WTC11 (cell line): Measurements from ENCODE around the gene CELF4. TPM values are rescaled to one million over a fixed set of nuclear protein-coding genes. Genes with fewer than 3 reads are reported as not detected.

ENCODE experiments used
- ATAC-seq: fragments of 200-7000 bp; cut with Tn5 transposase; 2 replicates; pipeline ENCODE4 v1.10.0; 2021; ENCODE audit warnings: mild to moderate bottlenecking, moderate library complexity
- CTCF ChIA-PET: fragments of 300-600 bp; sonication (Branson Sonifier 250); formaldehyde crosslinking; loops from one replicate; lab custom pipeline; 2021; ENCODE audit warnings: antibody characterized with exemption; lab: Charles Lee
- POLR2A ChIA-PET: fragments of 350-600 bp; sonication (Branson Sonifier 250); formaldehyde crosslinking; loops from one replicate; lab custom pipeline; 2021; ENCODE audit warnings: antibody characterized with exemption; lab: Charles Lee
- DNase-seq: peaks from one replicate; pipeline ENCODE4 v3.0.0; 2021; ENCODE audit warnings: low spot score
- H3K27ac Mint-ChIP-seq: 2 replicates; pipeline ENCODE4 v1.8.0; 2021; ENCODE audit warnings: mixed read lengths
- H3K27me3 Mint-ChIP-seq: 2 replicates; pipeline ENCODE4 v1.8.0; 2021; ENCODE audit warnings: low read depth, mild to moderate bottlenecking, moderate library complexity, mixed read lengths
- H3K36me3 Mint-ChIP-seq: 2 replicates; pipeline ENCODE4 v1.8.0; 2021; ENCODE audit warnings: mixed read lengths
- H3K4me1 Mint-ChIP-seq: 2 replicates; pipeline ENCODE4 v1.8.0; 2022; ENCODE audit warnings: mixed read lengths
- H3K4me3 Mint-ChIP-seq: 2 replicates; pipeline ENCODE4 v1.8.0; 2021; ENCODE audit warnings: mild to moderate bottlenecking, moderate library complexity, mixed read lengths
- H3K9me3 Mint-ChIP-seq: 2 replicates; pipeline ENCODE4 v1.8.0; 2021; ENCODE audit warnings: mixed read lengths
- ATF1 ChIP-seq: sonication (generic); formaldehyde crosslinking; IDR thresholded peaks from 2 replicates; pipeline ENCODE4 v1.8.1; 2023; ENCODE audit warnings: mild to moderate bottlenecking, moderate library complexity, missing genetic modification reagents
- ATF3 ChIP-seq: sonication (generic); formaldehyde crosslinking; conservative IDR thresholded peaks from 2 replicates; pipeline ENCODE4 v1.8.1; 2022; ENCODE audit warnings: mild to moderate bottlenecking, missing genetic modification reagents
- CREB1 ChIP-seq: sonication (generic); formaldehyde crosslinking; IDR thresholded peaks from 2 replicates; pipeline ENCODE4 v1.8.0; 2023; ENCODE audit warnings: mild to moderate bottlenecking, missing genetic modification reagents
- CREM ChIP-seq: sonication (generic); formaldehyde crosslinking; IDR thresholded peaks from 2 replicates; pipeline ENCODE4 v1.8.1; 2022; ENCODE audit warnings: mild to moderate bottlenecking, missing genetic modification reagents, moderate library complexity
- FOXJ3 ChIP-seq: sonication (generic); formaldehyde crosslinking; IDR thresholded peaks from 2 replicates; pipeline ENCODE4 v1.9.0; 2021; ENCODE audit warnings: missing genetic modification reagents, mild to moderate bottlenecking, borderline replicate concordance
- GTF2I ChIP-seq: fragments of 250-450 bp; sonication (Bioruptor Pico); conservative IDR thresholded peaks from 2 replicates; pipeline ENCODE4 v1.4.0; 2021; ENCODE audit warnings: mild to moderate bottlenecking
- HMGA2 ChIP-seq: fragments of 250-450 bp; sonication (Bioruptor Pico); IDR thresholded peaks from 2 replicates; pipeline ENCODE4 v1.4.0; 2021; ENCODE audit warnings: mild to moderate bottlenecking, moderate library complexity
- NFATC4 ChIP-seq: fragments of 250-450 bp; sonication (Bioruptor Pico); IDR thresholded peaks from 2 replicates; pipeline ENCODE4 v1.9.0; 2021; ENCODE audit warnings: mild to moderate bottlenecking
- NFE2L1 ChIP-seq: sonication (generic); formaldehyde crosslinking; IDR thresholded peaks from 2 replicates; pipeline ENCODE4 v1.8.1; 2023; ENCODE audit warnings: missing genetic modification reagents
- NFYB ChIP-seq: sonication (generic); formaldehyde crosslinking; conservative IDR thresholded peaks from 2 replicates; pipeline ENCODE4 v1.8.0; 2022; ENCODE audit warnings: low read depth, missing genetic modification reagents
- USF1 ChIP-seq: sonication (generic); formaldehyde crosslinking; IDR thresholded peaks from 2 replicates; pipeline ENCODE4 v1.8.0; 2022; ENCODE audit warnings: mild to moderate bottlenecking, missing genetic modification reagents
- ZBTB43 ChIP-seq: sonication (generic); formaldehyde crosslinking; IDR thresholded peaks from 2 replicates; pipeline ENCODE4 v1.8.1; 2023; ENCODE audit warnings: mild to moderate bottlenecking, missing genetic modification reagents
- ZNF138 ChIP-seq: sonication (generic); formaldehyde crosslinking; conservative IDR thresholded peaks from 2 replicates; pipeline ENCODE4 v1.8.1; 2022; ENCODE audit warnings: mild to moderate bottlenecking, moderate library complexity, missing genetic modification reagents
- ZNF219 ChIP-seq: sonication (generic); formaldehyde crosslinking; IDR thresholded peaks from 2 replicates; pipeline ENCODE4 v1.8.0; 2023; ENCODE audit warnings: missing genetic modification reagents, mild to moderate bottlenecking, borderline replicate concordance
- ZNF396 ChIP-seq: fragments of 250-450 bp; sonication (Bioruptor Pico); IDR thresholded peaks from 2 replicates; pipeline ENCODE4 v1.8.0; 2021; ENCODE audit warnings: mild to moderate bottlenecking, moderate library complexity, borderline replicate concordance
- ZNF423 ChIP-seq: fragments of 250-450 bp; sonication (Bioruptor Pico); IDR thresholded peaks from 2 replicates; pipeline ENCODE4 v2.1.2; 2022; ENCODE audit warnings: mild to moderate bottlenecking, moderate library complexity
- ZNF512 ChIP-seq: sonication (generic); formaldehyde crosslinking; IDR thresholded peaks from 2 replicates; pipeline ENCODE4 v1.8.1; 2022; ENCODE audit warnings: missing genetic modification reagents, borderline replicate concordance
- total RNA-seq: library from RNA; stranded (reverse); gene quantifications from 3 replicates; pipeline ENCODE4 v1.2.3, GENCODE V29; 2021
- TF ChIP-seq, protein P1 (sequence below): sonication (generic); formaldehyde crosslinking; IDR thresholded peaks from 2 replicates; pipeline ENCODE4 v1.8.1; 2023; ENCODE audit warnings: mild to moderate bottlenecking, missing genetic modification reagents, borderline replicate concordance
- TF ChIP-seq, protein P2 (sequence below): sonication (generic); formaldehyde crosslinking; IDR thresholded peaks from 2 replicates; pipeline ENCODE4 v1.8.1; 2023; ENCODE audit warnings: mild to moderate bottlenecking, missing genetic modification reagents, moderate library complexity

Gene CELF4
- total RNA-seq, 1 experiment from 2014 or later = 2.9 TPM

GRCh38 chr18:37272841-37273240 lies 292.8 kb downstream of the CELF4 start:
- no peak for ATAC-seq
- Mint-ChIP-seq H3K27ac (no peak overlapping the region), H3K4me1 (peaks cover 10% of the 10 kb centered on the region), H3K27me3 (peaks cover 9% of the 10 kb centered on the region), H3K36me3 (no peaks in the 10 kb centered on the region), H3K9me3 (no peaks in the 10 kb centered on the region), H3K4me3 (no peak overlapping the region)
- TF ChIP-seq ZNF512 (CRISPR knock-in tag) = no peak
- no peak for TF ChIP-seq FOXJ3 (CRISPR knock-in tag)
- CTCF ChIA-PET = no interaction called here
- POLR2A ChIA-PET = no interaction called here
- DNase-seq = no peak

GRCh38 chr18:37272226-37272625 lies 293.4 kb downstream of the CELF4 start:
- no peak for DNase-seq
- H3K9me3 Mint-ChIP-seq = no peaks in the 10 kb centered on the region
- POLR2A ChIA-PET = no interaction called here
- no peak overlapping the region for H3K27ac Mint-ChIP-seq
- no peak for TF ChIP-seq USF1 (CRISPR knock-in tag)
- no peak for TF ChIP-seq ZNF219 (CRISPR knock-in tag)
- TF ChIP-seq ATF3 = no peak
- TF ChIP-seq NFYB (CRISPR knock-in tag) = no peak
- no peak for TF ChIP-seq HMGA2 (CRISPR knock-in tag)
- no peak for TF ChIP-seq GTF2I (CRISPR knock-in tag)
- no peak for TF ChIP-seq NFATC4 (CRISPR knock-in tag)
- TF ChIP-seq ATF1 (CRISPR knock-in tag) = no peak
- no peak for TF ChIP-seq ZNF138 (CRISPR knock-in tag)
- TF ChIP-seq ZBTB43 (CRISPR knock-in tag) = no peak
- TF ChIP-seq, all 79 proteins: peak for 0
- Mint-ChIP-seq H3K4me3 (no peak overlapping the region), H3K36me3 (no peaks in the 10 kb centered on the region), H3K27me3 (peaks cover 9% of the 10 kb centered on the region), H3K4me1 (peaks cover 7% of the 10 kb centered on the region)
- CTCF ChIA-PET = interaction anchor here (0.6 kb wide), 1 partner anchor 49 kb away, joined by 3 read pairs; no protein-coding TSS in a partner anchor
- ATAC-seq = no peak

DNA sequence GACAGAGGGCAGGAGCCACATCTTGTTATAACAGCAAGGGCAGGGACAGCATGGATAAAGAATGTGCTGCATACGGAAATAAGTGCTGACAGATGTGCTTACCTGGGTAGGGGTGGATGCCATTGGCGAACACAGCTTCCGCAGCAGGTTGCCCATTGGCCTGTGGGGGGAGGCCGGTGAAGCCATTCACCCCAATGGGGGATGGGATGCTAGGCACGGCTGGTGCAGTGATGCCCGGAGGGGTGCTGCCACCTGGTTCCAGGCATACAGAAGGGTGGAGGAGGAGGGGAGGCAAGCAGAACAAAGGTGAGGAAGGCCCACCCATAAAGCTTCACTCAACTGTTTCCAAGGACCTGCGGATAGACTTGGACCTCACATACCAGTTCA lies 294.9 kb downstream of the CELF4 start:
- peaks cover 9% of the 10 kb centered on the region for H3K27me3 Mint-ChIP-seq
- ChIA-PET CTCF (no interaction called here), POLR2A (no interaction called here)
- TF ChIP-seq, protein P1, sequence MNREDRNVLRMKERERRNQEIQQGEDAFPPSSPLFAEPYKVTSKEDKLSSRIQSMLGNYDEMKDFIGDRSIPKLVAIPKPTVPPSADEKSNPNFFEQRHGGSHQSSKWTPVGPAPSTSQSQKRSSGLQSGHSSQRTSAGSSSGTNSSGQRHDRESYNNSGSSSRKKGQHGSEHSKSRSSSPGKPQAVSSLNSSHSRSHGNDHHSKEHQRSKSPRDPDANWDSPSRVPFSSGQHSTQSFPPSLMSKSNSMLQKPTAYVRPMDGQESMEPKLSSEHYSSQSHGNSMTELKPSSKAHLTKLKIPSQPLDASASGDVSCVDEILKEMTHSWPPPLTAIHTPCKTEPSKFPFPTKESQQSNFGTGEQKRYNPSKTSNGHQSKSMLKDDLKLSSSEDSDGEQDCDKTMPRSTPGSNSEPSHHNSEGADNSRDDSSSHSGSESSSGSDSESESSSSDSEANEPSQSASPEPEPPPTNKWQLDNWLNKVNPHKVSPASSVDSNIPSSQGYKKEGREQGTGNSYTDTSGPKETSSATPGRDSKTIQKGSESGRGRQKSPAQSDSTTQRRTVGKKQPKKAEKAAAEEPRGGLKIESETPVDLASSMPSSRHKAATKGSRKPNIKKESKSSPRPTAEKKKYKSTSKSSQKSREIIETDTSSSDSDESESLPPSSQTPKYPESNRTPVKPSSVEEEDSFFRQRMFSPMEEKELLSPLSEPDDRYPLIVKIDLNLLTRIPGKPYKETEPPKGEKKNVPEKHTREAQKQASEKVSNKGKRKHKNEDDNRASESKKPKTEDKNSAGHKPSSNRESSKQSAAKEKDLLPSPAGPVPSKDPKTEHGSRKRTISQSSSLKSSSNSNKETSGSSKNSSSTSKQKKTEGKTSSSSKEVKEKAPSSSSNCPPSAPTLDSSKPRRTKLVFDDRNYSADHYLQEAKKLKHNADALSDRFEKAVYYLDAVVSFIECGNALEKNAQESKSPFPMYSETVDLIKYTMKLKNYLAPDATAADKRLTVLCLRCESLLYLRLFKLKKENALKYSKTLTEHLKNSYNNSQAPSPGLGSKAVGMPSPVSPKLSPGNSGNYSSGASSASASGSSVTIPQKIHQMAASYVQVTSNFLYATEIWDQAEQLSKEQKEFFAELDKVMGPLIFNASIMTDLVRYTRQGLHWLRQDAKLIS (CRISPR knock-in tag) = no peak
- no peak for TF ChIP-seq CREM (CRISPR knock-in tag)
- no peak for TF ChIP-seq CREB1 (CRISPR knock-in tag)
- no peak for TF ChIP-seq NFYB (CRISPR knock-in tag)
- TF ChIP-seq, protein P2, sequence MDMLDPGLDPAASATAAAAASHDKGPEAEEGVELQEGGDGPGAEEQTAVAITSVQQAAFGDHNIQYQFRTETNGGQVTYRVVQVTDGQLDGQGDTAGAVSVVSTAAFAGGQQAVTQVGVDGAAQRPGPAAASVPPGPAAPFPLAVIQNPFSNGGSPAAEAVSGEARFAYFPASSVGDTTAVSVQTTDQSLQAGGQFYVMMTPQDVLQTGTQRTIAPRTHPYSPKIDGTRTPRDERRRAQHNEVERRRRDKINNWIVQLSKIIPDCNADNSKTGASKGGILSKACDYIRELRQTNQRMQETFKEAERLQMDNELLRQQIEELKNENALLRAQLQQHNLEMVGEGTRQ (CRISPR knock-in tag) = no peak
- no peak for TF ChIP-seq HMGA2 (CRISPR knock-in tag)
- TF ChIP-seq USF1 (CRISPR knock-in tag) = no peak
- no peak for TF ChIP-seq ZNF396 (CRISPR knock-in tag)
- TF ChIP-seq ZNF423 = no peak
- TF ChIP-seq NFE2L1 = no peak

More for the DNA sequence above, 294.9 kb downstream of the CELF4 start:
- H3K9me3 Mint-ChIP-seq = no peaks in the 10 kb centered on the region
- H3K4me3 Mint-ChIP-seq = no peak overlapping the region
- no peaks in the 10 kb centered on the region for H3K36me3 Mint-ChIP-seq
- no peak overlapping the region for H3K27ac Mint-ChIP-seq
- DNase-seq (no peak), ATAC-seq (no peak)
- H3K4me1 Mint-ChIP-seq = peaks cover 3% of the 10 kb centered on the region
